H1 (cell line): ENCODE data around the gene UBE2H. TPM values are rescaled to one million over a fixed set of nuclear protein-coding genes. Genes with fewer than 3 reads are reported as not detected.
A peak's percentile ranks its signal among the peaks of the same experiment; 100 is the strongest.

ENCODE experiments used
- EP300 ChIP-seq, 2 experiments: IDR thresholded peaks; 1 replicate in 1 of 2; 2 replicates in 1 of 2; pipeline ENCODE4 v1.6.1; 2011 to 2012; ENCODE audit warnings: low read depth in 2 of 2, low read length in 2 of 2, mild to moderate bottlenecking in 2 of 2, borderline replicate concordance in 1 of 2, inconsistent platforms in 1 of 2, moderate library complexity in 1 of 2
- polyA plus RNA-seq, 7 experiments: library from polyadenylated mRNA; depleted of rRNA in 3 of 7; stranded (reverse) in 5 of 7; unstranded in 2 of 7; fragments of >200 nt in 5 of 7; fragments of 200-250 nt in 2 of 7; gene quantifications; 1 replicate in 5 of 7; 2 replicates in 1 of 7; 4 replicates in 1 of 7; pipeline versions ENCODE4 v1.2.1 to v1.2.3, GENCODE V29; 2011 to 2013; ENCODE audit warnings: missing spikeins in 2 of 7, mixed read lengths in 2 of 7
- total RNA-seq: library from RNA; stranded (reverse); fragmentation: NEBNext Ultra II Directional; extraction: Animal tissue kit (Norgen Biotek cat#: 25700); gene quantifications from 2 replicates; pipeline ENCODE4 v1.2.1, GENCODE V29; 2021

UBE2H gene
- total and polyA plus RNA-seq, 2 of the 8 experiments (the other 6 are each of a cell fraction or from before 2014, with no cell fraction given), result 30.6 to 62.2 TPM

DNA sequence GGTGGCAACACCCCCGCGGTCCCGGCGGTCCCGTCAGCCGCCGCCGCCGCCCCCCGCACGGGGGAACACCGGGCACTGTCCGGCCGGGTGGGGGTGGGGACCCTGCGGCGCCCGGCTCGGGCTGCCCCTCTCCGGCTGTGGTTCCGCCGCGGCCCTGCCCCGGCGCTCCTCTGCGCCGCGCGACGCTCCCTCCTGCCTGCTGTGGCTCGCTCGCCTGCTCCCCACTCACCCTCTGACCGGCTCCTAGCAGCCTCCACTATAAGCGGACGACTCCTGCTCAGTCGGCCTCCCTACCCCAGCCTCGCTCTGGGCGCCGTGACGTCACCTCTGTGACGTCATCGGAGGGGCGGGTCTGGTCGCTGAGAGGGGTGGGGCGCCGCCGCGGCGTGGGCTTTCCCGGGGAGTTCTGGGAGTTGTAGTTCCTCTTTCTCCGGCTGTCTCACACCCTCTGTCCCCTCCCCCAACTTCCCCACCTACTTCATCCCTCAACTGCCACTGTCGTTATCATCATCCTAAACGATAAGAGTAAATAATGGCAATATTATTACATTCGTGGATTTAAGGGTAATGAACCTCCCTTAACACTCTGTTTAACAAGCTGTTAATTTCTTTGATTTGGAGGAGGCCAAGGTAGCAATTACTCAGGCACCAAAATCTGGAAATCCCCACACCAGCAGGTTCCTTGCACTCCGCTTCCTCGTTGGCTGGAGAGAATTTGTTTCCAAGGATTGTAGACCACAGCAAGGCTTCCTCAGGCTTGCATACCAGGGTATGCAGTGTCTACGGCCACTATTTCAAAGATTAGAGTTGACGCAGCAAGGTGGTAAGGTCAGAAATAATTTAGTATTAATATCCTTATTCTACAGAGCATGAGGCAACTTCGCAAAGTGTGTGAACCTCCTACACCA is at the start of gene UBE2H (continued):
- TF ChIP-seq EP300 (IDR thresholded peaks at IDR 0.05; ENCODE audit: borderline replicate concordance in 1 of 2, low read depth in 2 of 2, low read length in 2 of 2), result 0 out of 3 replicates have a peak, but pooled peaks of 1 of the 2 experiments have one; percentile 7
